ENCODE measurements around the gene WDR3. TPM values are rescaled to one million over a fixed set of nuclear protein-coding genes. Genes with fewer than 3 reads are reported as not detected.

The WDR3 gene
- total RNA-seq, 1 donor from 2014 or later: 14.5 TPM

DNA sequence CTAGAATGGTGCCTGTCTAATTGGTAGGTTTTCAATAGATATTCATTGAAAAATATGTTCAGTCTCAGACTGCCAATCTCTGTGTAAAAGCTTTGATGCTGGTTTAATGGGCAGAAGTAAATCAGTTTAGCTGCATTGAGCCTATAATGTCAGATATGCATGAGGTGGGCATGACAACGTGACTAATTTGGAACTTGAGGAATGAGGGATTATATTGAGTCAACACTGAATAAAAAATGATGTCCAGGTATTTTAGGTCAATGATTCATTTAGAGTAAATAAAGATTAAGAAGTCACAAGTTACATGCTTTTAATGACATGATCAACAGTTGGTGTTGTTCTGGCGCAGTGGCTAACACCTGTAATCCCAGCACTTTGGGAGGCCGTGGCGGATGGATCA, 3.0 kb downstream of the WDR3 start:
- no peak for DNase-seq (ENCODE audit: low spot score)
- intact Hi-C loops (cut with DNase I): no loop called here

DNA sequence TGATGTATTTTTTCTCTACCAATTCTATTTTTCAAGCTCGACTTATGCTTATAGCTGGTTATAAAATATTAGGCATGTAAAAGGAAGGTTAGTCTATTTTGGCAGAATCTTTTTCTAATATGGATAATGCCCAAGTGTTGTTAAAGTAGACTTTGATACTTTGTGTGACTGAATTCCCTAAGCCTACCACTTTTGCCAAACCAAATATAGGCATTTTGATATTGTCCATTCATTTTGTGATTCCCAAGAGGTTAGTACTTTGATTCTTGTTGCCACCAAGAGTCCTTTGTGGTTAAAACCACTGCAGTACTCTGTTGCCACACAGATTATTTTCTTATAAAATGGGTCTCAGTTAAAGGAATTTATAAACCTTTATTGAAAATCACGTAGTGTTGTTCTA, 4.2 kb downstream of the WDR3 start:
- intact Hi-C loops (cut with DNase I): no loop called here

DNA sequence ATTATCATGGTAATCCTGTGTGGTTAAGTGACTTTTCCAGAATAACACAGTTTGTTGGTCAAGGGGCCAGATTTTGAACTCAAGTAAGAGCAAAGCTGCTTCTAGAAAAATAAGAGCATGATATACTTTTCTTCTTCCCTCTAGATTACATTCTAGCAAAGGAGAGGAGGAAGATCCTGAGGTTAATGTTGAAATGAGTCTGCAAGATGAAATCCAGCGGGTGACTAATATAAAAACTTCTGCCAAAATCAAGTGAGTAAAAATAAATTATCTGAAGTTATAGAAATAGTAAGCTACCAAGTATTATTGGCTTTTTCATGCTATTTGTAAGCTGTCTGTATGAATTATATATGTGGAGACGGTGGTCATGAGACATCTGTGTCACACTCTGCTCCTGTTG, 12.8 kb downstream of the WDR3 start:
- DNase-seq (ENCODE audit: low spot score): no peak
- intact Hi-C loops (cut with DNase I): no loop called here

More for the DNA sequence above, 4.2 kb downstream of the WDR3 start:
- DNase-seq (ENCODE audit: low spot score): no peak

DNA sequence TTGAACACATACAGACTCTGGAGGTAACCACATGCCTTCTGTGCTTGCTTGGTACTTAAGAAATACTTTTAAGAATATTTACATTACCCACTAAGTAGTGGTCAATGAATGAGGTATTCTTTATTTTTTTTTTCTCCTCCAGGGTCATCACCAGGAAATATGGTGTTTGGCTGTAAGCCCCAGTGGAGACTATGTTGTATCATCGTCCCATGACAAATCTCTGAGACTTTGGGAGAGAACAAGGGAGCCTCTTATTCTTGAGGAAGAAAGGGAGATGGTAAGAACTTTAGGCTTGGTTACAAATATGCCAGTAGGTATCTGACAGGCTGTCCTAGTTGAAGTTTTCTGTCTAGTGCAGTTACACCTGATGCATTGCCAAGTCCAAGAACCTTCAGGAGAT, 22.8 kb downstream of the WDR3 start:
- intact Hi-C loops (cut with DNase I): no loop called here
- DNase-seq (ENCODE audit: low spot score): no peak

DNA sequence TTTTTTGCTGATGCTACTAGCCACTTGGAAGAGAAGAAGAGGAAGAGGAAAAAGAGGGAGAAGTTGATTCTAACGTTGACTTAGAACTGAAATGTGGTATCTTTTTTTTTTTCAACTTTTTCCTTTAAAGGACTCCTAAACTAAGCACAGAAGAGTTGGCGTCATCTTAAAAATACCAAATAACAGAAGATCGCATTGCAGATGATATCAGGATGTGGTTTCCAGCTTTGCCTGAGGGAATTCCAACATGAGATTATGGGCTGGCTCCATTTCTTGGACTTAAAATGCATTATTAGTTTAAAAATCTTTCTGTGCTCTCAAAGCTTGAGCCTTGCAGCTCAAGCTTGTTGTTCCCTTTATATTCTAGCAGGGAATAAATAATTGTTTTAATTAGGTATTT, 29.8 kb downstream of the WDR3 start:
- intact Hi-C loops (cut with DNase I): no loop called here
- no peak for DNase-seq (ENCODE audit: low spot score)

DNA sequence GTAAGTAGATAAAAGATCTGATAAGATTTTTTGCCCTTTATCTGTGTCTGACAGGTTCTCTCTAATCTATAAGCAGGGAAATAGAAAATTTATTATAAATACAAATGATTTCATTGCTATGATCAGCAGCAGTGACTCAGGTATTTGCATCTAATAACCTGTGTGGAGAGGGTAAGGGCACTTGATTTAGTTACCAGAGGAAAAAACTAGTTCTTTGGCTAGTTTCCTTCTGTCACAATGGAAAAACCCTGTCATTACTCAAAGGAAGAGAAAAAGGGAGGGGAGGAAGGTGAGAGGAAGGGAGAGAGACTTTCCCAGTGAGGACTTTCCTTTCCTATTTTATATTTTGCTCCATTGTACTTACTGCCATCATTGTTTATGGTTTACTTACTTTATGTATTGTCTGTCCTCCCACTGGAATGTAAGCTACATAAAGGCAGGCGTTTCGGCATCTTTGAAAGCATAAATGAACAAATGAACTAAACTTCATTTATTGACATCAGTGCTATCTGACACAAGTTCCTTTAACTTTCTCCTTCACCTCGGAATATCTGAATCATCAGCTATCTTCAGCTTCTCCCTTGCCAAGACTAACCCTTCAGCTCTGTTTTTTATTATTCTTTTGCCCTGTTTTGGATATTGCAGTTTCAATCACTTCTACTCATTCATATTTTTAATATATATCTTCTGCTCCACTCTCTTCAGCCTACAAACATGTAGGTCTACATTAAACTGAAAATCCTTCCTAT, 34.9 kb downstream of the WDR3 start:
- intact Hi-C loops (cut with DNase I): no loop called here
- DNase-seq (ENCODE audit: low spot score): no peak

DNA sequence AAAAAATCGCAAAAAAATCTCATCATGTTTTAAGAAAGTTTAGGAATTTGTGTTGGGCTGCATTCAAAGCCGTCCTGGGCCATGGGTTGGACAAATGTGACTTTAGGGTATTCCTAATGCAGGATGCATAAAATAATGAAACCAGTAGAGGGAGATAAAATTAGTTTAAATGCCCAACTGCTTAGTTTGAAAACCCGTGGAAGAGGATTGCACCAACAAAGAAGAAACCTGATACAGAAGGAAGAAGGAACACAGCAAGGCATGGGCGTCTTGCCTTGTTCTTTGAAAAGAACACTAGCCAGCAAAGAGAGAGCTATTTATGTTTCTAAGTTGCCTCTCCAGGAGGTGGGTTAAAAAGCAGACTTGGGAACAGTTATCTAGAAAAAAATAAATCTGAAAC, 37.9 kb downstream of the WDR3 start:
- no peak for DNase-seq (ENCODE audit: low spot score)
- intact Hi-C loops (cut with DNase I): no loop called here

DNA sequence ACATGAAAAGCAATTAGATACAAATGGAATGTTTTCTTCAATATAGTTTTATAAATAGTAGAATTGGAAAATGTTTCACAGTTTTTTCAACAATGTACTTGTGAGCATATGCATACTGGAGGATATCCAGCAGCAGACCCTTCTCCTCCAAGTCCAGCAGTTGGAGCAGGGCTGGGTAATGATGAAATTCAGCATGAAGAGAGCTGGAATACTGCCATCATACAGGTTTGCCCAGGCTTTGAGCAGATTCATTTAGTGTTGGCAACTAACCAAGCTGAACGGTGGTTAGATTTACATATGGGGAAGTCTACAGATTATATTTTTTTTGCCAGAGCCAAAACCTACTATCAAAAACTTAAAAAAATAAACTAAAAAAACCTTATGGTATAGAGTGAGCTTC, 38.3 kb downstream of the WDR3 start:
- intact Hi-C loops (cut with DNase I): no loop called here

DNA sequence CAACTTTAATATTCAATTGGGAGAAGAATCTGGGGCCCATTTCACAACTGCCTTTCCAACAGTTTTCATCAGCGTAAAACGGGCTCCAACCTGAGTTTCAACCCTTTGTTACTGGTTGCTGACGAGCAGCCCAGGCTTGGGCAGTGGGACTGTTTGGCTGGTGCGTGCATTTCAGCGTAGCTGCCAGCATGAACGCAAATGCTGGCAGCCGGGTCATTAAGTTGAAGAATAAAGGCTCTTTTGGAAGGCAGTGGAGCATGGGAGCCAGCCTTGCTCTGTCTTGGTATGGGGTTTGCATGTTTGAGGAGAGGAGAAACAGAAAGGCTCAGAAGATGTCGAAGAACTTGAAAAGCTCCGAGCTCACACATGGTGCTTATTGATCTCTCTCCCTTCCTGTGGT, 40.7 kb downstream of the WDR3 start:
- DNase-seq (ENCODE audit: low spot score): no peak
- intact Hi-C loops (cut with DNase I): no loop called here

More for the DNA sequence above, 38.3 kb downstream of the WDR3 start:
- no peak for DNase-seq (ENCODE audit: low spot score)

DNA sequence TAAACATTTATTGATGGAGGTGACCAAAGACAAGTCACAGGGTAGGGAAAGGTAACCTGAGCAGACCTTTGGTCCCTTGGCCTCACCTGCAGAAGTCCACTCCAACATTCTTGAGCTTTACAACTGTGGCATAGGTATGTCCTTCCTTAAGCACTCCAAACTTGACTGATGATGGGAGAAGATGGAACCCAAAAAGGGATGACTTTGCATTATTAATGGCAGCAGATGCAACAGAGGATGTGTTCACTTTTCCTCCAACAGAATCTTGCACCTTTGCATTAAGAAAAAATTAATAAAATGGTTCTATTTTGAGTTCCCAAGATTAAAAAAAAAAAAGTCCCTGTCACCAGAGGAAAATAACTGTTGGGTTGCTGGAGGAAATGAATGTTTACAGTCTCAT, 42.2 kb downstream of the WDR3 start:
- no peak for DNase-seq (ENCODE audit: low spot score)
- intact Hi-C loops (cut with DNase I): no loop called here

DNA sequence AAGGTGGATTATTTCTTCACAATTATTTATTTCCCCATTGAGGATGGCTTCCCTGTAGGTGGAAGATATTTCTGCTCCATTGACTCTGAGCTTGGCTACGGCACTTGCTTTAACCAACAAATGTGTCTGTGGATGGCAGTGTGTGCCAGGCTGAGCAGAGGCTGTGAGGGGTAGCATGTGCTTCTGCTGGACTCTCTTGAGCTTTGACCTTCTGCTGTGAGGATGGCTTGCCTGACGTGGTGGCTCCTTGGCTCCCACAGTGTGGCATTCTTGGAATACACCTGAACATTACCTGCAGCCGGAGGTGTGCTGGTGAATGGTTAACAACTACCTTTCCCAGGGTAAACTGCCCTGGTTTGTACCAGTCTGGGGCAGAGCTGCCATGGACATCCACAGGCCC, 46.8 kb downstream of the WDR3 start:
- intact Hi-C loops (cut with DNase I): no loop called here
- DNase-seq (ENCODE audit: low spot score): no peak

DNA sequence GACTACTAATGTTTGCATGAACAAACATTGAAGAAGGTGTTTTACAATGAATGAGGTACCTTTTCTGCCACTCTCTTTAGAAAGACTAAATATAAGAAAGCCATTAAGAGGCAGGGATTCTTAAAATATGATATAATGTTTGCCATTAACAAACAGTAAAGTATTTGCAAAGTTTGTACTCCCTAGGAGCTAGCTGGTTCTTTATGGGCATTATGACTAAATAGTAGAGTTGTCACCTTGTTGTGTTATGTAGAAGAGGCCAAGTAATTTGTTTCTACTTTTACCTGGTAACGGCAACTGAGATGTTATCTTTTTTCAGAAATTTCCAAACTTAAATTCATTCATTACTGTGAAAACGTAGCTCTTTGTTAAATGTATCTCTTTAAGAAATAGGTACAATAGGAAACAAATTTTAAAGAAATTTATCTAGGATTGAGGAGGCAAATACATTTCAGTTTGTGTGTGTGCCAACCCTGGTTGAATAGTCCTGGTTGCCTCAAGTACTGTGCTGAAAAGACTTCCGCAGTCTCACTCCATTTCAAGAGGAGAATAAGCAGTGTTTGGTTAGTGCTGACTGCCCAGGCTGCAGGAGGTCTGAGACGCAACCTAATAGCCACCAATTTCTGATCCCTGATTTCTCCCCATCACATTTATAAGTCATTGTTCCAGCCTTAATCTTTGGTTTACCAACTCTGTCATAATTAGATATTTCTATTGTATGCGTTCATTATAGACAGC, 52.1 kb downstream of the WDR3 start:
- intact Hi-C loops (cut with DNase I): no loop called here
- no peak for DNase-seq (ENCODE audit: low spot score)

DNA sequence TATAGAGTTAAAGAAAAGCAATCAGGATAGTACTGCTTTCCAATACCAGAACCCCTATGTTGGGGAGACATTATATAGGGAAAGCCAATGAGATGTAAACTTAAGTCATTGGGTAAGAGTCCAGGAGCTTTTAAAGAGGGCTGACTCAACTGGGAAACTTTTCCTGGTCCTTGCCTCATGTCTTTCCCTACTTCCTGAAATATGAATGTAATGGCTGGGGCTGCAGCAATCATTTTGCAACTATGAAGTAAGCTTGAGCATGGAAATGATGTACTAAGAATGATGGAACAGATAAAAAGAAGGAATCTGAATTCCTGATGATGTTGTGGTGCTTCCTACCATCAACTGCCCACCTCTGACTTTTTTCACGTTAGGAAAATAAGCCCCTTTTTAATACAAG, 55.7 kb downstream of the WDR3 start:
- no peak for DNase-seq (ENCODE audit: low spot score)
- intact Hi-C loops (cut with DNase I): no loop called here

DNA sequence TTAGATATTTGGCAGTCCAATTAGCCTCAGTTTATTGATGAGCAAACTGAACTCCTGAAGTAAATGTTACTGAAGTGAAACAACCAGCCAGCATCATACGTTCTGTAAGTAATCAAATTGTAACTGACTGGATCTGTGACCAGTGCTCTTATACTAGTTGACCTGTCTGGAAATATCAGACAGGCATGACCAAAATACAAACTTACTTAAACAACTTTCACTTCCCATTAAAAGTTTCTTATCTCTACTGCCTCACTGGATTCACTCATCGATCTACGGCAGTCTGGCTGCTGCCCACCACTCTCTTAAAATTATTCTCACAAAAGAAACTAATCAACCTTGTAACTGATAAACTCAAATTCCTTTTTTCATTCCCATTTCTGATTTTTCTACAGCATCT, 56.4 kb downstream of the WDR3 start:
- no peak for DNase-seq (ENCODE audit: low spot score)
- intact Hi-C loops (cut with DNase I): no loop called here

DNA sequence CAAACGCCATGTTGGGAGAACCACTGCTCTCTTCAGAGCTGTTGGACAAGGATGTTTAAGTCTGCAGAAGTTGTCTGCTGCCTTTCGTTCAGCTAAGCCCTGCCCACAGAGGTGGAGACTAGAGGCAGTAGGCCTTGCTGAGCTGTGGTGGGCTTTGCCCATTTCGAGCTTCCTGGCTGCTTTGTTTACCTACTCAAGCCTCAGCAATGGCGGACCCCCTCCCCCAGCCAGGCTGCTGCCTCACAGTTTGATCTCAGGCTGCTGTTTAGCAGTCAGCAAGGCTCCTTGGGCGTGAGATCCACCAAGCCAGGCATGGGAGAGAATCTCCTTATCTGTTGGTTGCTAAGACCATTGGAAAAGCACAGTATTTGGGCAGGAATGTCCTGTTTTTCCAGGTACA, 74.8 kb downstream of the WDR3 start:
- intact Hi-C loops (cut with DNase I): no loop called here
- no peak for DNase-seq (ENCODE audit: low spot score)

DNA sequence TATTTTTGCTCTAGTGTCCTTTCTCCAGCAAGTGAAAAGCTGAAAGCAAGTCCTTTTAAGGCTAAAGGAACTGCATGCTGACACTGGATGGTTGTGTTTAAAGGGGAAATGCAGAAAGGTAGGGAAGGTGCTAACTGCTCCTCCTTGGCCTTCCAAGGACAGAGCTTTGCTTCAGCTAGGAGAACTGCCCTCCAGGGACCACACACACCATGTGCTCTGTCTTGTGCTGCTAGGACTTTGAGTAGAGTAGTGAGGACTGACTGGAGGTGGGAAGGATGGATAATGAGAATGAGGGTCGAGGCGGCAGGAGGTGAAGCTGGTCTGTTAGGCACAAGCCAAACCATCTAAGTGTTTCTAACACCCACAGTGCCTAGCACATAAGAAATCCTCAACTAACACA, 77.9 kb downstream of the WDR3 start:
- intact Hi-C loops (cut with DNase I): no loop called here
- no peak for DNase-seq (ENCODE audit: low spot score)

DNA sequence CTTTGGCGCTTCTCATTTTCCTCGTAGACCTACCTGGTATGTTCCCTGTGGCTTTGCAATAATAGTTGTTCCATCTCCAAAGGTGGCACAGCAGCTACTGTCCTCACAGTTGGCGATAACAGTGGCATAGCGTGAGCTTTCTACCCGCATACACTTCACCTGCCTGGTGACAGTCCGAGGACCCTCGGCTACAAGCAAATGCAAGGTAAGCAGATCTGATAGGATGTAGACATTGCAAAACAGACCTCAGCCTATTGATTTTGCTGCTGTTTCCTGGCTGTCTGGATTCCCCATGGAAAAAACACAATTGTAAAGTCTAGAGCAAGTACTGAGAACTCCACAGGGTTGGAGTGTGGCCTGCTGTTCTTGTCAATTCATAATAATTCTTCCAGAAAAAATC, 78.5 kb downstream of the WDR3 start:
- intact Hi-C loops (cut with DNase I): no loop called here
- no peak for DNase-seq (ENCODE audit: low spot score)

DNA sequence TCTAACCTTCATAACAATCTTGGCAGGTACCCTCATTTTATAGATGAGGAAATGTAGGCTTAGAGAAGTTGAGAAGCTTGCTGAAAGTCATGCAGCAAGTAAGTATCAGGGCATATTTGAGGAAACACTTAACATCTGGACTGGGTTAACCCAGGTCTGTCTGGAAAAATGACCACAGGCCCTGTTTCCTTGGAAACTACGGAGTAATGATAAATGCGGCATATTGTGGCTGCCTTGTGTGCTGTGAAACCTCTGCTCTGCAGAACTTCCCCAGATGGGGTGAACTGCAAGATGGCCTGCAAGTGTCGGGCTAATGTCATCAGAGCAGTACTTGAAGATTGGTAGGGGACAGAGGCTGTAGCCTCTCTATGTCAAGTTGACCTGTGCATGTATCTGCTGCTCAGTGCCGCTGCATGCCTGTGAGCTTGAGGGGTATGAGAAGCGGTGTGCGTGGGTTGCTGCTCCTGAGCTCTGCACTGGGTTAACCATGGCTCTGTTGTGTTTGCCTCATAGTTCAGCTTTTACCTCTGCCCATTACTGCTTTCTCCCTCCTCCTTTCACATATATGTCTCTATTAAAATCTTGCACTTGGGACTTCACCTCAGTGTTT, 83.1 kb downstream of the WDR3 start:
- intact Hi-C loops (cut with DNase I): no loop called here
- no peak for DNase-seq (ENCODE audit: low spot score)

DNA sequence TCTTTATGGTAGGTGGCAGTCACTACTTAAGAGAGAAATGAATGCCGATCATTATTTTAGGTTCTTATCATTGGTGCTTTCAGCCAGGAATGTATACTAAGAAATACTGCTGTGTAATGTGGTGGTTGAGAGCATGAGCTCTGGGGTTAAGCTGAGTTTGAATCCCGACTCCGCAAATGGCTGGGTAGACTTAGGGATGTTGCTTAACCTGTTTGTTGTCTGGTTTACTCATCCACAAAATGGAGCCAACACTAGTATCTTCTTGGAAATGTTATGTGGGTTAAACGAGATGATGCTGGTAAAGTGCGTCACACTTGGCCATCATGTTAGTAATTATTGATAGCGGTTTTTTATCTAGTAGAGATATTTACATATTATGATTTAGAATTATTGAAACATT, 83.8 kb downstream of the WDR3 start:
- intact Hi-C loops (cut with DNase I): no loop called here
- no peak for DNase-seq (ENCODE audit: low spot score)

DNA sequence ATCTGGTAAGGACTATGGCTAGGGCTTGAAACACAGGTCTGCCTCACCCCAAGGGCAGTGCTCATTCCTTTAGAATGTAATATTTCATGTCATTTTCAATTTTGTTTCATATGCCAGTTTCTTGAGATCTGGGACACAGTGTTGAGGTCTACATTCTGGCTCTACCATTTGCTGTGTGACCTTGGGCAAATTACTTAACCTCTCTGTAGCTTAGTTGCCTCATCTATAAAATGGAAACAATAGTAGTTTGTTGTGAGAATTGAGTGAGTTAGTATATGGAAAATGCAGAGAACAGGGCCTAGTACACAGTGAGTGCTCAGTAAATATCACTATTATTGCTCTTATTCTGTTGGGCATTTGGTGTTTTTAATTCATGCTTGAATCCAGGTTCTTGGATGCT, 84.4 kb downstream of the WDR3 start:
- DNase-seq (ENCODE audit: low spot score): no peak
- intact Hi-C loops (cut with DNase I): no loop called here
